Right kidney (tissue), 1 donor: ENCODE results near the gene KCNQ1.
A peak's percentile ranks its signal among the peaks of the same experiment; 100 is the strongest.

Source experiments
- DNase-seq: peaks from one replicate; pipeline ENCODE4 v3.0.0-alpha.2; 2016

KCNQ1 gene

GRCh38 chr11:2797741-2798361, 353.0 kb downstream of the KCNQ1 start:
- no peak for DNase-seq

GRCh38 chr11:2798951-2799761, 354.3 kb downstream of the KCNQ1 start:
- no peak for DNase-seq

- DNase-seq: no peak
These were observed 355.3 kb downstream of the KCNQ1 start for GRCh38 chr11:2799881-2800654.

GRCh38 chr11:2800655-2801531, 356.1 kb downstream of the KCNQ1 start:
- no peak for DNase-seq

- DNase-seq: no peak
These were observed 357.0 kb downstream of the KCNQ1 start for GRCh38 chr11:2801711-2802388.

GRCh38 chr11:2802389-2803185, 357.8 kb downstream of the KCNQ1 start:
- no peak for DNase-seq

GRCh38 chr11:2803186-2804091, 358.6 kb downstream of the KCNQ1 start:
- no peak for DNase-seq

GRCh38 chr11:2804189-2804588, 359.4 kb downstream of the KCNQ1 start:
- no peak for DNase-seq

GRCh38 chr11:2804701-2805387, 360.0 kb downstream of the KCNQ1 start:
- DNase-seq: no peak

GRCh38 chr11:2805388-2806056, 360.7 kb downstream of the KCNQ1 start:
- no peak for DNase-seq

GRCh38 chr11:2806351-2807024, 361.7 kb downstream of the KCNQ1 start:
- peak; percentile 37 for DNase-seq

- peak; percentile 71 for DNase-seq
These were observed 362.3 kb downstream of the KCNQ1 start for GRCh38 chr11:2807025-2807681.

GRCh38 chr11:2807801-2808241, 363.0 kb downstream of the KCNQ1 start:
- DNase-seq: no peak

GRCh38 chr11:2808850-2809846, 364.3 kb downstream of the KCNQ1 start:
- no peak for DNase-seq

GRCh38 chr11:2809854-2810253, 365.0 kb downstream of the KCNQ1 start:
- no peak for DNase-seq
